Measurements from ENCODE around the gene PDE10A.

The PDE10A gene

GRCh38 chr6:165568326-165568725 is 94.7 kb downstream of the PDE10A start:
- DNase-seq (ENCODE audit: low read depth in 1 of 2, low spot score in 1 of 2) = no peak
- no peaks in the 10 kb centered on the region for H3K27me3 ChIP-seq (ENCODE audit: insufficient read depth, poor library complexity, severe bottlenecking)
- H3K4me3 ChIP-seq (replicated peaks; ENCODE audit: insufficient read depth, low read length) = no peak overlapping the region
- H3K27ac ChIP-seq (replicated peaks) = no peak overlapping the region
- TF ChIP-seq GABPA (IDR thresholded peaks at IDR 0.05; ENCODE audit: low read depth) (no peak), POLR2AphosphoS5 (IDR thresholded peaks at IDR 0.05; ENCODE audit: low read depth) (no peak), SPI1 (IDR thresholded peaks at IDR 0.05; ENCODE audit: borderline replicate concordance, low read depth) (no peak), CTCF (IDR thresholded peaks at IDR 0.05; ENCODE audit: insufficient read depth, low read length) (no peak)

GRCh38 chr6:165566088-165566828 is 96.8 kb downstream of the PDE10A start:
- no peak for TF ChIP-seq SPI1 (IDR thresholded peaks at IDR 0.05; ENCODE audit: borderline replicate concordance, low read depth)
- no peak for TF ChIP-seq GABPA (IDR thresholded peaks at IDR 0.05; ENCODE audit: low read depth)
- no peak for TF ChIP-seq CTCF (IDR thresholded peaks at IDR 0.05; ENCODE audit: insufficient read depth, low read length)
- no peak for TF ChIP-seq POLR2AphosphoS5 (IDR thresholded peaks at IDR 0.05; ENCODE audit: low read depth)
- no peak for TF ChIP-seq REST (IDR thresholded peaks at IDR 0.05; ENCODE audit: insufficient replicate concordance, low read depth)
- no peak overlapping the region for H3K4me3 ChIP-seq (replicated peaks; ENCODE audit: insufficient read depth, low read length)

GRCh38 chr6:165562421-165563090 is 100.5 kb downstream of the PDE10A start:
- no peak for DNase-seq (ENCODE audit: low read depth in 1 of 2, low spot score in 1 of 2)
- H3K27ac ChIP-seq (replicated peaks) = no peak overlapping the region

More at GRCh38 chr6:165566088-165566828, 96.8 kb downstream of the PDE10A start:
- H3K27ac ChIP-seq (replicated peaks) = no peak overlapping the region
- no peaks in the 10 kb centered on the region for H3K27me3 ChIP-seq (ENCODE audit: insufficient read depth, poor library complexity, severe bottlenecking)
- no peak for DNase-seq (ENCODE audit: low read depth in 1 of 2, low spot score in 1 of 2)

More at GRCh38 chr6:165562421-165563090, 100.5 kb downstream of the PDE10A start:
- no peak overlapping the region for H3K4me3 ChIP-seq (replicated peaks; ENCODE audit: insufficient read depth, low read length)
- no peaks in the 10 kb centered on the region for H3K27me3 ChIP-seq (ENCODE audit: insufficient read depth, poor library complexity, severe bottlenecking)
- TF ChIP-seq GABPA (IDR thresholded peaks at IDR 0.05; ENCODE audit: low read depth) (no peak), CTCF (IDR thresholded peaks at IDR 0.05; ENCODE audit: insufficient read depth, low read length) (no peak), SPI1 (IDR thresholded peaks at IDR 0.05; ENCODE audit: borderline replicate concordance, low read depth) (no peak), POLR2AphosphoS5 (IDR thresholded peaks at IDR 0.05; ENCODE audit: low read depth) (no peak), REST (IDR thresholded peaks at IDR 0.05; ENCODE audit: insufficient replicate concordance, low read depth) (no peak)

All from HL-60 (cell line).